Keratinocyte (primary cell): ENCODE results near the gene OAF. TPM values are rescaled to one million over a fixed set of nuclear protein-coding genes. Genes with fewer than 3 reads are reported as not detected.

Experiments
- DNase-seq: peaks from one replicate; pipeline ENCODE4 v3.0.0-alpha.2; 2011; ENCODE audit warnings: low read depth, missing footprints, low spot score
- FAIRE-seq: peaks from 2 replicates; lab custom pipeline; 2011; peaks lifted over from hg19 to GRCh38; lab: Jason Lieb, UNC
- H2AFZ ChIP-seq: 2 replicates; pipeline ENCODE4 v1.6.0; 2012; ENCODE audit warnings: low read length, control low read depth, inconsistent platforms; ENCODE audit not compliant: control insufficient read depth
- H3K27ac ChIP-seq: 2 replicates; pipeline ENCODE4 v1.5.1; 2011; ENCODE audit warnings: low read length; ENCODE audit not compliant: control insufficient read depth, insufficient read depth
- H3K27me3 ChIP-seq: 3 replicates; pipeline ENCODE4 v1.6.0; 2011; ENCODE audit warnings: low read length; ENCODE audit not compliant: control insufficient read depth, insufficient read depth; ENCODE audit errors: extremely low read depth
- H3K36me3 ChIP-seq, 2 experiments: 2 replicates in 1 of 2; 3 replicates in 1 of 2; pipeline ENCODE4 v1.5.1; 2011; ENCODE audit warnings: low read length in 2 of 2, mild to moderate bottlenecking in 1 of 2; ENCODE audit not compliant: control insufficient read depth in 2 of 2, insufficient read depth in 2 of 2; ENCODE audit errors: extremely low read depth in 1 of 2
- H3K4me1 ChIP-seq: 3 replicates; pipeline ENCODE4 v1.5.1; 2011; ENCODE audit warnings: low read length; ENCODE audit not compliant: control insufficient read depth, insufficient read depth; ENCODE audit errors: extremely low read depth
- H3K4me2 ChIP-seq: 3 replicates; pipeline ENCODE4 v1.6.0; 2011; ENCODE audit warnings: low read depth, low read length; ENCODE audit not compliant: control insufficient read depth, insufficient read depth; ENCODE audit errors: extremely low read depth
- H3K4me3 ChIP-seq, 3 experiments: fragments of 200-600 bp in 1 of 3; sonication (generic) in 1 of 3; 2 replicates in 2 of 3; 3 replicates in 1 of 3; pipeline ENCODE4 v1.5.1; 2011 to 2016; ENCODE audit warnings: low read length in 3 of 3, mild to moderate bottlenecking in 3 of 3, control low read depth in 2 of 3, inconsistent platforms in 1 of 3, low read depth in 1 of 3, mixed read lengths in 1 of 3, mixed run types in 1 of 3, moderate library complexity in 1 of 3; ENCODE audit not compliant: control insufficient read depth in 2 of 3, insufficient read depth in 2 of 3; ENCODE audit errors: extremely low read depth in 1 of 3
- H3K79me2 ChIP-seq: 2 replicates; pipeline ENCODE4 v1.6.0; 2012; ENCODE audit warnings: low read length; ENCODE audit not compliant: control insufficient read depth, insufficient read depth
- H3K9ac ChIP-seq: 3 replicates; pipeline ENCODE4 v1.6.0; 2011; ENCODE audit warnings: low read length; ENCODE audit not compliant: control insufficient read depth, insufficient read depth; ENCODE audit errors: extremely low read depth
- H3K9me1 ChIP-seq: 3 replicates; pipeline ENCODE4 v1.6.0; 2011; ENCODE audit warnings: low read length; ENCODE audit not compliant: control insufficient read depth, insufficient read depth; ENCODE audit errors: extremely low read depth
- H3K9me3 ChIP-seq: 2 replicates; pipeline ENCODE4 v1.5.1; 2012; ENCODE audit warnings: low read depth, low read length; ENCODE audit not compliant: control insufficient read depth
- H4K20me1 ChIP-seq: 3 replicates; pipeline ENCODE4 v1.6.0; 2011; ENCODE audit warnings: low read length; ENCODE audit not compliant: control insufficient read depth, insufficient read depth; ENCODE audit errors: extremely low read depth
- EZH2 ChIP-seq: IDR thresholded peaks from one replicate; pipeline ENCODE4 v1.6.1; 2012; ENCODE audit warnings: inconsistent platforms, mild to moderate bottlenecking, low read length, moderate library complexity
- dilution Hi-C: fragments of 300-500 bp; cut with MboI; formaldehyde crosslinking; loops from one replicate; pipeline ENCODE4 v1.7.0; 2020; ENCODE audit warnings: low sequenced_read_pairs; ENCODE audit not compliant: extremely low pct_ligation_motif_present
- polyA plus RNA-seq, 5 experiments: library from polyadenylated mRNA; depleted of rRNA in 3 of 5; stranded (reverse) in 3 of 5; stranded (forward) in 1 of 5; unstranded in 1 of 5; fragments of >200 nt; gene quantifications; 1 replicate in 1 of 5; 2 replicates in 3 of 5; 3 replicates in 1 of 5; pipeline versions ENCODE4 v1.2.1 to v1.2.3, GENCODE V29; 2011 to 2012; ENCODE audit warnings: missing spikeins in 2 of 5, low read depth in 1 of 5, low replicate concordance in 1 of 5
- TF ChIP-seq, protein P1 (sequence below), 3 experiments: IDR thresholded peaks in 1 of 3; conservative IDR thresholded peaks in 1 of 3; optimal IDR thresholded peaks in 1 of 3; 2 replicates in 2 of 3; 3 replicates in 1 of 3; pipeline versions ENCODE3 to v1.5.1; 2011; ENCODE audit warnings: low read length in 3 of 3, mild to moderate bottlenecking in 3 of 3, moderate library complexity in 2 of 3, control low read depth in 1 of 3, inconsistent platforms in 1 of 3; ENCODE audit not compliant: insufficient read depth in 2 of 3; ENCODE audit errors: extremely low read depth in 1 of 3

The OAF gene
- polyA plus RNA-seq, 1 donor (not counting 4 experiments of a cell fraction or from before 2014, with no cell fraction given) = 11.2 TPM

DNA sequence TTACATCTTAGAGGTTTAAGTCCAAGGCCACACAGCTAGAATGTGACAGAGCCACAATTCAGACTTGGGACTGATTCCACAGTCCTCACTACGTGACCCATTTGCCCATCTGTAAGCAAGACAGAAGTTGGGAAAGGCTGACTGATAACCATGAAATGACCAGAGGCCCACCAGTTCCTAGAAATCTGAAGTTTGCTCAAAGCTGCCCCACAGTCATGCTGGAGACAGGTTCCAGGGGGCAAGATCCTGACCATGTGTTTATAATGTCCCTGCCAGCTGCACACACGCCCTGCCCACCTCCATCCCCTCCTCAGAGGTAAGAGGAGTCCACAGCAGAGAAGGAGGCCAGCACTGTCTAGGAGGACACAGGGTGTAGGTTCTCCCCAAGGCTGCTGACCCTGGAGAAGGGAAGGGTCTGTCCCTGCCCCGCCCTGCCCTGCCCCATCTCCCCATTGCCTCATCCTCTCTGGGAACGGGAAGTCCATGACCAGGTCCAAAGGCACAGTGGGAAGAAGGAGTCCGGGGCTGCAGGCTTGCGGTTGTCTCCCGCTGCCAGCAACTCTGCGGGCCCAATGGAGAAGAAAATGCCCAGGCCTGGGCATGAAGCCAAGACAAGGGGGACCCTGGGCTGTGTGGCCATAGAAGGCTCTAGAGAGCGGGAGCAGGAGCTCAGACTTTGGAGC, 11.9 kb upstream of the OAF start:
- H3K27ac ChIP-seq = no peak overlapping the region
- FAIRE-seq = no peak
- H3K27me3 ChIP-seq = peaks cover 10% of the 10 kb centered on the region
- H3K9ac ChIP-seq = no peak overlapping the region
- TF ChIP-seq EZH2 = no peak
- TF ChIP-seq, protein P1, sequence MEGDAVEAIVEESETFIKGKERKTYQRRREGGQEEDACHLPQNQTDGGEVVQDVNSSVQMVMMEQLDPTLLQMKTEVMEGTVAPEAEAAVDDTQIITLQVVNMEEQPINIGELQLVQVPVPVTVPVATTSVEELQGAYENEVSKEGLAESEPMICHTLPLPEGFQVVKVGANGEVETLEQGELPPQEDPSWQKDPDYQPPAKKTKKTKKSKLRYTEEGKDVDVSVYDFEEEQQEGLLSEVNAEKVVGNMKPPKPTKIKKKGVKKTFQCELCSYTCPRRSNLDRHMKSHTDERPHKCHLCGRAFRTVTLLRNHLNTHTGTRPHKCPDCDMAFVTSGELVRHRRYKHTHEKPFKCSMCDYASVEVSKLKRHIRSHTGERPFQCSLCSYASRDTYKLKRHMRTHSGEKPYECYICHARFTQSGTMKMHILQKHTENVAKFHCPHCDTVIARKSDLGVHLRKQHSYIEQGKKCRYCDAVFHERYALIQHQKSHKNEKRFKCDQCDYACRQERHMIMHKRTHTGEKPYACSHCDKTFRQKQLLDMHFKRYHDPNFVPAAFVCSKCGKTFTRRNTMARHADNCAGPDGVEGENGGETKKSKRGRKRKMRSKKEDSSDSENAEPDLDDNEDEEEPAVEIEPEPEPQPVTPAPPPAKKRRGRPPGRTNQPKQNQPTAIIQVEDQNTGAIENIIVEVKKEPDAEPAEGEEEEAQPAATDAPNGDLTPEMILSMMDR (optimal IDR thresholded peaks at IDR 0.05 in 1 of 3, IDR thresholded peaks at IDR 0.05 in 1 of 3, conservative IDR thresholded peaks at IDR 0.05 in 1 of 3; ENCODE audit: extremely low read depth in 1 of 3, insufficient read depth in 2 of 3, low read length in 3 of 3) = no peak
- H3K4me2 ChIP-seq = no peak overlapping the region
- dilution Hi-C loops = no loop called here
- no peaks in the 10 kb centered on the region for H4K20me1 ChIP-seq
- no peaks in the 10 kb centered on the region for H3K36me3 ChIP-seq
- no peaks in the 10 kb centered on the region for H3K79me2 ChIP-seq
- no peak for DNase-seq
- no peak overlapping the region for H3K4me3 ChIP-seq
- H3K9me1 ChIP-seq = no peaks in the 10 kb centered on the region
- H3K9me3 ChIP-seq = no peaks in the 10 kb centered on the region
- no peaks in the 10 kb centered on the region for H3K4me1 ChIP-seq
- no peak overlapping the region for H2AFZ ChIP-seq

DNA sequence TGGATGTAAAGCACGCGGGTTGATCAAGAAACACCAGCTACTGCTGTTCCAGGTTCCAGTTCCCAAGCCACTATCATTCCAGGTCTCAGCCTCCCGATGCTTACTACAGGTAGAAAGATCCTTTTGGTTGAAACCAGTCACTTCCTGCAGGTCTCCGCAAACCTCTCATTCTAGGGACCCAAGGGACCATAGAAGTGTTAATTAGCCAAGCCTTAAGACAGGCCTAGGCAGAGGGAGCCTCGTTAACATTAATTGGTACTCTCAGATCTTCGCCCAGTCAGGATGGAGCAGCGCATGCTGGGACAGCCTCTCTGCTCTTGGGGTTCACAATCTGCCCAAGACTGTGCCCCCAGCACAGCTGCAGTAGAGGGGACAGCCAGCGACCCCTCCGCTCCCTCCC, 11.2 kb upstream of the OAF start:
- no peak for TF ChIP-seq EZH2
- TF ChIP-seq, protein P1 (optimal IDR thresholded peaks at IDR 0.05 in 1 of 3, IDR thresholded peaks at IDR 0.05 in 1 of 3, conservative IDR thresholded peaks at IDR 0.05 in 1 of 3; ENCODE audit: extremely low read depth in 1 of 3, insufficient read depth in 2 of 3, low read length in 3 of 3) = no peak
- FAIRE-seq (no peak), DNase-seq (no peak)
- H3K9me3 ChIP-seq = no peaks in the 10 kb centered on the region
- peaks cover 10% of the 10 kb centered on the region for H3K27me3 ChIP-seq
- H2AFZ ChIP-seq = no peak overlapping the region
- no peak overlapping the region for H3K9ac ChIP-seq
- H3K27ac ChIP-seq = no peak overlapping the region
- H3K4me1 ChIP-seq = no peaks in the 10 kb centered on the region
- H3K4me2 ChIP-seq = no peak overlapping the region
- H3K36me3 ChIP-seq = no peaks in the 10 kb centered on the region
- H3K79me2 ChIP-seq = no peaks in the 10 kb centered on the region
- H3K9me1 ChIP-seq = no peaks in the 10 kb centered on the region
- no peak overlapping the region for H3K4me3 ChIP-seq
- dilution Hi-C loops = no loop called here
- H4K20me1 ChIP-seq = no peaks in the 10 kb centered on the region
